AG10803 (cell line): Measurements from ENCODE around the gene RUVBL2.
"Not testable (repeated sequence)": the region's sequence is repeated elsewhere in the genome, so short reads cannot be mapped to it uniquely, and the experiment has no call there.

ENCODE experiments used
- DNase-seq: peaks from one replicate; pipeline ENCODE4 v3.0.0; 2010; ENCODE audit warnings: low read depth
- H3K4me3 ChIP-seq: 2 replicates; pipeline ENCODE4 v1.5.1; 2011; ENCODE audit warnings: mild to moderate bottlenecking, low read length, control low read depth
- TF ChIP-seq, protein P1 (sequence below): conservative IDR thresholded peaks from 2 replicates; pipeline ENCODE4 v1.5.1; 2011; ENCODE audit warnings: mild to moderate bottlenecking, low read length, control low read depth, inconsistent platforms

RUVBL2 gene

DNA sequence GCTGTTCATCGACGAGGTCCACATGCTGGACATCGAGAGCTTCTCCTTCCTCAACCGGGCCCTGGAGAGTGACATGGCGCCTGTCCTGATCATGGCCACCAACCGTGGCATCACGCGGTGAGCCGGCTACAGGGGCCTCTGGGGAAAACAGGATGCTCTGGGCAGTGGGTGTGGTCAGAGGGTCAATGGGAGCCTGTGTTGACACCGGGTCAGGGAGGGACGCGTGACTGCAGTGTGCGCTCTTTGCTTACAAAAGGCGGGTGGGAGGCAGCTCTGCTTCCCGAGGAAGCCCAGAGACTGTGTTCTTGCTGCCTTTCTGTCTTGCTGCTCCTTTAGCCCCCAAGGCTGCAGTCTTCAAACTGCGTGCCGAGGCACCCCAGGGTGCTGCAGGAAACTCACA, 17.5 kb downstream of the RUVBL2 start:
- no peak for DNase-seq
- TF ChIP-seq, protein P1, sequence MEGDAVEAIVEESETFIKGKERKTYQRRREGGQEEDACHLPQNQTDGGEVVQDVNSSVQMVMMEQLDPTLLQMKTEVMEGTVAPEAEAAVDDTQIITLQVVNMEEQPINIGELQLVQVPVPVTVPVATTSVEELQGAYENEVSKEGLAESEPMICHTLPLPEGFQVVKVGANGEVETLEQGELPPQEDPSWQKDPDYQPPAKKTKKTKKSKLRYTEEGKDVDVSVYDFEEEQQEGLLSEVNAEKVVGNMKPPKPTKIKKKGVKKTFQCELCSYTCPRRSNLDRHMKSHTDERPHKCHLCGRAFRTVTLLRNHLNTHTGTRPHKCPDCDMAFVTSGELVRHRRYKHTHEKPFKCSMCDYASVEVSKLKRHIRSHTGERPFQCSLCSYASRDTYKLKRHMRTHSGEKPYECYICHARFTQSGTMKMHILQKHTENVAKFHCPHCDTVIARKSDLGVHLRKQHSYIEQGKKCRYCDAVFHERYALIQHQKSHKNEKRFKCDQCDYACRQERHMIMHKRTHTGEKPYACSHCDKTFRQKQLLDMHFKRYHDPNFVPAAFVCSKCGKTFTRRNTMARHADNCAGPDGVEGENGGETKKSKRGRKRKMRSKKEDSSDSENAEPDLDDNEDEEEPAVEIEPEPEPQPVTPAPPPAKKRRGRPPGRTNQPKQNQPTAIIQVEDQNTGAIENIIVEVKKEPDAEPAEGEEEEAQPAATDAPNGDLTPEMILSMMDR: no peak

DNA sequence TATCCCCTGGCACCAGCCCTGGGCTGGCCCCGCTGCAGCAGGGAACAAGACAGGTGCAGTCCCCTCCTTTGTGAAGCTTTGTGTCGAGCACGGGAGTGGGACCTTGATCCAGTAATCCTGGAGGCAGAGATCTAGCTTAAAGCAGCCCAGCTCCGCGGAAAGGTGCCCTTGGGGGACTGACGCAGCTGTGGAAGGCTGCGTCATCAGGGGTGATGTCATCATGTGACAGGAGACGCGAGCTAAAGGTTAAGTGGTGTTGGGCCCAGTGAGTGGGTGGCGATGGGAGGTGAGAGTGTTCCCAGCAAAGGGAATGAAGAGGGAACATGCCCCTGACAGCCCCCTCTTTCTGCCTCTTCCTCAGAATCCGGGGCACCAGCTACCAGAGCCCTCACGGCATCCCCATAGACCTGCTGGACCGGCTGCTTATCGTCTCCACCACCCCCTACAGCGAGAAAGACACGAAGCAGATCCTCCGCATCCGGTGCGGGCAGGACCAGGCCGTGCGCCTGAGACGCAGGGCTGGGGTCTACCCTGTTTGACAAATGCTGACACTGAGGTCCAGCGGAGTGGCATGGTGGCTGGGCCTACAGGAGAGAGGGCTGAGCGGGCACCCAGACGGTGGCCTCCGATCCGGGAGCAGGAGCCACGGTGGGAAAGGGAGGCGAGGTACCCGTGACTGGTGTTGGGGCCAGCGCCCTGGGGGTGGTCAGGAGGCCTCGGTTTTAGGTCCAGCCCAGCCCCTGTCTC, 20.6 kb downstream of the RUVBL2 start:
- no peak overlapping the region for H3K4me3 ChIP-seq
- no peak for DNase-seq
- TF ChIP-seq, protein P1: no peak

More for the DNA sequence above, 17.5 kb downstream of the RUVBL2 start:
- H3K4me3 ChIP-seq: no peak overlapping the region

DNA sequence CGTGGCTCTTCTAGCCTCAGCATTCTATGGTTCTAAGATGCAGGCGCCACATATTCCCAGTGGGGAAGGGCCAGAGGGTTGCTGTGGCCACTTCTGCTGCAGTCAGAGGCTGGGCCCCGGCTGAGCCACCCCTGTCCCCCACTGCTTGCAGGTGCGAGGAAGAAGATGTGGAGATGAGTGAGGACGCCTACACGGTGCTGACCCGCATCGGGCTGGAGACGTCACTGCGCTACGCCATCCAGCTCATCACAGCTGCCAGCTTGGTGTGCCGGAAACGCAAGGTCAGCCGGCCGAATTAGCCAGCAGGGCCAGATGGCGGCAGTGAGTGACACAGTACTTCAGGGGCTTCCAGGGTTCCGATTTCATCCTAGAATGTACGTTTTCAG, 21.2 kb downstream of the RUVBL2 start:
- no peak overlapping the region for H3K4me3 ChIP-seq
- DNase-seq: no peak
- TF ChIP-seq, protein P1: no peak

DNA sequence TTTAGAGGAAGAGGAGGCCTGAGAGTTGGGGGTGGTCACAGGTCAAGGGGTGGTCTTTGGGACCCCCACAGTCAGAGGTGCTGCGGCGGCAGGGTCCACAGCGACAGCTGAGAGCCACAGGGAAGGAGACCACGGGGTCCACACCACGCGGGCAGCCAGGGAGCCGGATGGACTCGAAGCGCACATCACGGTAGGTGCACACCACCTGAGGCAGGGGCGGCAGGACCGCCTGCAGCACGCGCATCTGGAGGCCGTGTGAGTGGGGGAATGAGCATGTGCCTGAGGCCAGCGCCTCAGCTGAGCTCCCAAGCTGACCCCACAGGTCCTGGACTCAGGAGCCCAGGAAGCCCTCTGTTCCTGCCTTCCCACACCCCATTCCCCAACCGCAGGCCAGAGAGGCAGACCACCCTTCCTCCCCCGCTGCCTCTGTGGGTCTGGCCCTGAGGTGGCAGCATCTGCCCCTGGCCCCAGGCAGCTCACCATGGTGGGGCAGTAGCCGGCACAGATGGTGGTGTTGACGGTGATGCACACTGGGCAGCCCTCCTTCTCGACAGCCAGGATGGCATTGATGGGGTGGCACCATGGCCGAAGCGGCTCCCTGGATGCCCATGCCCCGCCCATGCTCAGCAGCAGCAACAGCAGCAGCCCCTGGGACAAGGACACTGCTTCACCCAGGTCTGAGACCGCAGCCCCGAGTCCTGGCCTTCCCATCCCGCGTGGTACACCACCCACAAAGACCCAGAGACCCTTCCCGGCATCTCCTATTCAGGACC, 22.6 kb downstream of the RUVBL2 start:
- TF ChIP-seq, protein P1: no peak
- no peak overlapping the region for H3K4me3 ChIP-seq
- no peak for DNase-seq

DNA sequence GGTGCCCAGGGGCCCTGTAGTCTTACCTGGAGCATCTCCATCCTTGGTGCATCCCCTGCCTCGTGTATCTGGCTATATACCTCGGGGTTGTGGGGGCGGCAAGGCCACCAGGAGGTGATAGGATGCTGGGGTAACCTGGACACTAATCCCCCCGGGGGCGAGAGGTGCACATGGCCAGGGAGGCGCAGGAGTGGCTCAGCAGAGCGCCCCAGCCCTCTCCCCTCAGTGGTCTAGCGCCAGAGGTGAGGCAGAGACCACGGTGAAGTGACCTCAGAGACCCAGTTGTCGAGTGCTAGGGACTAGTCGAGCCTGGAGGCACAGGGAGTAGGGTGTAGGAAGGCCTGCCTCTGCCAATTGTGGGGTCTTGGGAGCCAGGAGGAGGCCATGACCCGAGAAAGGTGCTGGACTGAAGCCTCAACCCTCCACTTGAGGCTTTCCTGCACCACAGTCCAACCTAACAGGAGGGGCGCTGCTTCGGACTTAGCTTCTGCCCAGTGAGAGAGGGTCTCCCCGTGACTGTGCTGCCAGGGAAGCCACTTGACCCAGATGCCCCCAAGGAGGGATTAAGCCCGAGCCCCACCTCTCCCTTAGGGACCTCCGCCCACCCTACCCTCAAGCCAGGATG, 23.5 kb downstream of the RUVBL2 start, which contains the start of gene LHB:
Gene LHB, minus strand, starts transcription at position 51 of the 625 bp plus-strand sequence. Its CDS starts 10 bp downstream, at position 41.
- TF ChIP-seq, protein P1: no peak
- no peak for DNase-seq
- H3K4me3 ChIP-seq: peak within 1 kb of the TSS; percentile 47

DNA sequence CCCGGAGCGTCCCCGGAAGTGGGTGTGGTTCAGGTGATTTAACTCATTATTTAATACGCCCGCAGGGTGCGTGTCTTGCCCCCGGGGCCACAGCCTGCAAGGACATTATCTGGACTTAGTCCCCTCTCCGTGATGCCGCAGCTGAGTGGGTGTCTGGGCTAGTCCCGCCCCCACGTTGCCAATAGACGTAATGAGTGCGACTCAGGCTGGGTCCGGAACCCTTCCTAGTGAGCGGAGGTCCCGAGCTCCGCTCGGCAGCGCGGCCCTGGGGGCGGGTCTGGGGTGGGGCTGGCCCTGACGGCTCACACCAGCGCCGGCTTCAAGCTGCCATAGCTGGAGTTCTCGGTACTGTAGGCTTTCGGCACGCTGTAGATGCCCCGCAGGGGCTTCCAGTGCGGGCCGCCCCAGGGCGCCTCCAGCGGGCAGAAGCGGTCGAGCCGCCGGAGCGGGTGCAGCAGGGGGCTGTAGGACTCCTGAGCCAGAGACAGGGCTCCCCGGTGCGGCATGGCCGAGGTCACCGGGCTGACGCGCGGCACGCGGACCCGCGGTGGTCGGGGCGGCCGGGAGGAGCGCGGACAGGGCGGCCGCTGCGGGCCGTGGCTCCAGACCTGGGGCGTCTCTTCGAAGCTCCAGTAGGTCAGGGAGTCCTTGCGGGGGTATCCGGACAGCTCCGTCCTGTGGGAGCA, 24.1 kb downstream of the RUVBL2 start:
- DNase-seq: peak; percentile 50
- TF ChIP-seq, protein P1: peak; percentile 55
- peak overlapping the region; percentile 47 for H3K4me3 ChIP-seq

DNA sequence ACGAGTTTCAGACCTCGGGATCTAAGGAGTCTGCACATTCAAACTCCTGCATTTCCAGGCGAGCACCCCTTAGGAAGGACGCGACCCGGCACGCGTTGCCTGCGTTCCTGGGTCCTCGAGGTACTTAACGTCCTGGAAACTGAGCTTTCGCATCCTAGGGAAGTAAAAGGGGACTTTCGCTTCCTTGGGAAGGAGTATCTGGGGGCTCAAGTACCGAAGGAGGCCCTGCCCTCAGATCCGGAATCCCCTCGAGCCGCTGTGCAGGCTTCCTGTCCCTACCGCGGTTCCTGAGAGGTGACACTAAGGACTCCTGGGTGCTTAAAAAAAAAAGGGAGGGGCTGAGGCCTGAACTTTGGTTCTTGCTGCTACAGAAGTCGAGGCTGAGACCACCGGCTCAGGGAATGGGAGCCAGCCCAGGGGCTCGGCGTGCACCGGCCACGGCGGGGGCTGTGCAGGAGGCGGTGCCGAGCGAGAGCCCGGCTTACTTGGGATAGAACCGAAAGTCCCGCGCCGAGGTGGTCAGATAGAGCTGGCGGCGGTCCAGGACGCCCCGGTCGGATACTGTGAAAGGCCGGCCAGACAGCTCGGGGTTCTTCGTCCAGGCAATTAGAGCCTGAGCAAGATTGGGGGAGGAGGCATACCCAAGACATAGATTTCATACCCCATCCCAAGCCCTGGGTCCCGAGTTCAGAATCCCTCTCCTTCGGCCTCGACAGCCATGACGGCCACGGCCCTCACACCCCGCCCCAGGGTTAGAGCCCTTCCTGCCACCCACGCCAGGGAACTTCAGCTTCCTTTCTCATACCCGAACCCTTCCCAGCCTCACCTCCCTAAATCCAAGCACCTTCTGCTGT, 24.9 kb downstream of the RUVBL2 start:
- not testable (repeated sequence) for DNase-seq
- peak overlapping the region; percentile 47 for H3K4me3 ChIP-seq
